ENCODE measurements around the gene RCBTB1. TPM values are rescaled to one million over a fixed set of nuclear protein-coding genes. Genes with fewer than 3 reads are reported as not detected.

RCBTB1 gene
- total and polyA plus RNA-seq, 10 of the 15 experiments (the other 5 are each of a cell fraction or from before 2014, with no cell fraction given) = 5.1 to 13.5 (median 11.2) TPM

GRCh38 chr13:49629947-49630346 lies 44.6 kb upstream of the RCBTB1 start (continued):
- no peak for TF ChIP-seq IKZF1 (conservative IDR thresholded peaks at IDR 0.05)

GRCh38 chr13:49629196-49629938 lies 44.0 kb upstream of the RCBTB1 start:
- ChIA-PET POLR2A (interaction anchor here (0.6 to 2.1 kb wide), 3 partner anchors 24 to 186 kb away, joined by 3 to 6 read pairs (median 3); partner anchors contain the start of genes CAB39L, KPNA3 and SETDB2), SMC1A (ENCODE audit: uncharacterized antibody, unreplicated experiment) (interaction anchor here (1.2 to 5.8 kb wide), 6 partner anchors 9 to 186 kb away, joined by 3 to 24 read pairs (median 6); no protein-coding TSS in a partner anchor), RAD21 (ENCODE audit: unreplicated experiment) (interaction anchor here (1.2 to 1.6 kb wide), 3 partner anchors 9 to 174 kb away, joined by 3 to 5 read pairs (median 3); no protein-coding TSS in a partner anchor), CTCF (interaction anchor here (0.9 to 1.9 kb wide), 3 partner anchors 8 to 188 kb away, joined by 3 to 7 read pairs (median 4); no protein-coding TSS in a partner anchor)
- BruUV-seq (replicated peaks) = no TSS peak
- Histone ChIP-seq H3K27me3 (replicated peaks in 1 of 2; ENCODE audit: control insufficient read depth in 2 of 2, insufficient read depth in 2 of 2, low read length in 1 of 2) (no peaks in the 10 kb centered on the region), H3K4me3 (peak overlapping the region; percentile 81), H2AFZ (ENCODE audit: control insufficient read depth, low read depth, low read length) (no peak overlapping the region), H3K9me3 (replicated peaks; ENCODE audit: control insufficient read depth, insufficient read depth, low read length) (no peaks in the 10 kb centered on the region), H3K9ac (ENCODE audit: control insufficient read depth, insufficient read depth, low read length) (peak overlapping the region; percentile 62; the same call in 1 of the 2 replicates), H3K27ac (ENCODE audit: control insufficient read depth, insufficient read depth) (peak overlapping the region; percentile 14; the same call in 1 of the 2 replicates), H3K36me3 (ENCODE audit: control insufficient read depth in 2 of 2, insufficient read depth in 2 of 2, low read length in 1 of 2) (0 out of 4 replicates have a peak, but pooled peaks cover 0 to 2% of the 10 kb centered on the region in 2 experiments), H3K4me1 (ENCODE audit: control insufficient read depth, insufficient read depth, low read length) (peaks cover 3% of the 10 kb centered on the region; the same call in 1 of the 2 replicates), H3K79me2 (ENCODE audit: control insufficient read depth, insufficient read depth, low read length) (peaks cover 7% of the 10 kb centered on the region), H3K4me2 (ENCODE audit: control insufficient read depth, insufficient read depth) (peak overlapping the region; percentile 90), H4K20me1 (ENCODE audit: control insufficient read depth, insufficient read depth) (no peaks in the 10 kb centered on the region)
- intact Hi-C loops (cut with micrococcal nuclease; ENCODE audit: unreplicated experiment) = no loop called here
- FAIRE-seq (no peak), ATAC-seq (peak; percentile 23), DNase-seq (ENCODE audit: low read depth, low spot score) (no peak)
- in situ Hi-C loops (cut with MboI) = no loop called here
- WGBS (ENCODE audit: insufficient coverage, insufficient replicate concordance, low lambda C conversion rate, missing lambda C conversion rate) = 21% methylated on average over 8 of the region's 8 CpGs
- no peak for TF ChIP-seq SREBF2 (IDR thresholded peaks at IDR 0.05; ENCODE audit: low read length)
- no peak for TF ChIP-seq SIX5 (IDR thresholded peaks at IDR 0.05; ENCODE audit: low read depth, low read length, severe bottlenecking)
- no peak for TF ChIP-seq POLR2AphosphoS2 (IDR thresholded peaks at IDR 0.05; ENCODE audit: low read depth, low read length)
- no peak for TF ChIP-seq NKRF (conservative IDR thresholded peaks at IDR 0.05)
- no peak for TF ChIP-seq RELB (IDR thresholded peaks at IDR 0.05; ENCODE audit: low read depth)
- no peak for TF ChIP-seq SMARCA5 (IDR thresholded peaks at IDR 0.05)
- TF ChIP-seq MLLT1 (IDR thresholded peaks at IDR 0.05) = no peak
- TF ChIP-seq EP300 (IDR thresholded peaks at IDR 0.05; ENCODE audit: borderline replicate concordance in 1 of 2, control insufficient read depth in 1 of 2, low read depth in 2 of 2, low read length in 2 of 2) = no peak
- no peak for TF ChIP-seq EGR1 (IDR thresholded peaks at IDR 0.05; ENCODE audit: borderline replicate concordance in 1 of 2, low read depth in 2 of 2, low read length in 2 of 2)
- no peak for TF ChIP-seq STAT3 (IDR thresholded peaks at IDR 0.05; ENCODE audit: low read depth, low read length)

Data from GM12878 (cell line).